ENCODE measurements around the gene RSAD2.
"Not testable (repeated sequence)": the region's sequence is repeated elsewhere in the genome, so short reads cannot be mapped to it uniquely, and the experiment has no call there.

The RSAD2 gene

DNA sequence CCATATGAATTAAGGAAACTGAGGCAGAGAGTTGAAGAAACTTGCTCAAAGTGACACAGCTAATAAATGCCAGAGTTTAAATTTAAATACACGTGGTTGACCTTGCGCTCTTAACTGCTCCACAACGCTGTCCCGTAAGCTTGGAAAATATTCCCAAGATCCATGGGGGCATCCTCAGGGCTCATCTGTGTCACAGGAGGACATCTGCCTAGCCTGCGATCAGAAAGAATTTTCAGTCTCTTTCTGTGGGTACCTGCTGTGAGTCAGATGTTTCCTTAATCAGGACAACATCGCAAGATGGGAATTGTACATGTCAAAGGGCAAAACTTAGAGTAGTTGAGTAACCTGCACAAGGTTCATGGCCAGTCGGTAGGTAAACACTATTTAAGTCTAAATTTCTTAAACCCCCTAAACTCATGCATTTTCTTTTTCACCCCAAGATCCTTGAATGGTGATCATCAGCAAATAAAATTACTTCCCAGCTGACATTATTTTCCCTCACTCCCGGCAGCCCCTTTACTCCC lies 13.3 kb upstream of the RSAD2 start:
- DNase-seq (ENCODE audit: low read depth in 1 of 2, low spot score in 1 of 2): no peak

DNA sequence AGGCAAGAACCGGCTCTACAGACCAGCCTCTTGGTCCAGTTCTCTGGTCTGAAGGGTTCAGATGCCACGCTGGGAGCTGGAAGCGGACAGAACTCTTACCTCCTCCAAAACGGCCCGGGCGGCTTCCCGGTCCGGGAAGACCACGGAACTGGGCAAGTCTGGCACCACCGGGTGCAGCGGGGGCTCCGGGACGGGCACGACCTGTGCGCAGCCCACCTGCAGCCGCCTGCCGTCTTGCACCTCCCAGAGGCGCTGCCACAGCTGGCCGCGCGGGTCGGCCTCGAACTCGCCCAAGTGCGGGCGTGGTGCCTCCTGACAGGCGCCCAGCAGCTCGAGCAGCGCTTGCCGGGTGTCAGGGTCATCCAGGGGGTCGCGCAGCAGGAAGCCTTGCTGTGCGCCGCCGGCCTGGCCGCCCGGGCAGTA lies 12.6 kb upstream of the RSAD2 start:
- no peak for DNase-seq (ENCODE audit: low read depth in 1 of 2, low spot score in 1 of 2)

DNA sequence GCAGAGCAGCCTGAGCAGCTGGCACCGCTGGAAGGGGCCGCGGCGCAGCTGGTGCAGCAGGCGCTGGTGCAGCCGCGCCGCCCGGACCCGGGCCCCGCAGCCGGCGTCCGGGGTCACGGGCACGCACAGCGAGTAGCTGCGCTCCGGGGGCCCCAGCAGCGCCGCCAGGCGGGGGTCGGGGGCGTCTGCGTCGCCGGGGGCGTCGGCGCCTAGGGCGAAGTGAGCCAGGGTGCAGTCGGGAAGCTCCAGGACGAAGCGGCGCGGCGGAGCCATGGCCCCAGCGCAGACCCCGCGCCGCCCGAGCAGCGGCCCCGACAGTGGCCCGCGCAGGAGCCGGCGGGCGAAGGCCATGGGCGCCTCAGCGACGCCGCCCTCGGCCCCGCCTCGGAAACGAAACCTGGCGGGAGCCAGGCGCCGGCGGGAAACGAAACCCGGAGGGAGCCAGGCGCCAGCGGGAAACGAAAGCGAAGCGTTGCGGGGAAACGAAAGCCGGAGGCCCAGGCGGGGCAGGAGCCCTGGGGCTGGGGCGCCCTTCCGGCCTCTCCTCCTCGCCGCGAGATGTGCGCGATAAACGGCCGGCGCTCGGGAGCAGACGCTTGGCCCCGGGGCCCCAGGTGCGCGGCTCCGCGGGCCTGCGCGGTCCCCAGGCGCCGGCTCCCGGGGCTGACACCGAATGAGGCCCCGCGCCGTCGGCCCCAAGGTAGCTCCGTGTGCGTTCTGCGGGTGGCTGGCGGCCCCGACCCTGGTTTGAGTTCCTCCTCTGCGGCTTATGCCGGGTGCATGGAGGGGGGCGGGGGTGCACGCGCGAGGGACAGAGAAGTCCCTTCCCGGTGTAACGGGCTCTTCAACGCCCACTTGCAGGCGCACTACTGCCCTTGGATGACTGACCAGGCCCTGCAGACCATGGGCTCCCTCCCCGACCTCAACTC lies 12.0 kb upstream of the RSAD2 start, which contains the start of gene CMPK2:
CMPK2 (minus strand) TSS at position 562 of the 929 bp plus-strand sequence; CDS start at position 351, 211 bp downstream.
- DNase-seq (ENCODE audit: low read depth in 1 of 2, low spot score in 1 of 2): peak; percentile 59 to 62

DNA sequence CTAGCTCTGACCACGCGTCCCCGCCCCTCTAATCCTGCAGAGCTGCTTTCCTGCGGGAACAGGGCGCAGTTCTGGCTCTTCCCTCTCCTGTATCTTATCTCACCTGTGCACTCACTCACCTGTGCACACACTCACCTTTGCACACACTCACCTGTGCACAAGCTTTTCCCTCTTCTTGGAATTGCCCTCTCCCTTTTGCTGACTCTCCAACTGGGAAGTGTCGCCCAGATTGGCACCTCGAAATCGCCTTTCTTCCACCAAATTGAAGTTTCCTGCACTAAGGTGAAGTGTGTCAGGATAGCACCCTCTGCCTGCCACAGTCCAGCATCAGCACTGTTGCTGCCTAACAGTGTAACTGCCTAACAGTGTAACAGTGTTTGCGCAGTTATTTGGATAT lies 11.3 kb upstream of the RSAD2 start:
- DNase-seq (ENCODE audit: low read depth in 1 of 2, low spot score in 1 of 2): no peak

DNA sequence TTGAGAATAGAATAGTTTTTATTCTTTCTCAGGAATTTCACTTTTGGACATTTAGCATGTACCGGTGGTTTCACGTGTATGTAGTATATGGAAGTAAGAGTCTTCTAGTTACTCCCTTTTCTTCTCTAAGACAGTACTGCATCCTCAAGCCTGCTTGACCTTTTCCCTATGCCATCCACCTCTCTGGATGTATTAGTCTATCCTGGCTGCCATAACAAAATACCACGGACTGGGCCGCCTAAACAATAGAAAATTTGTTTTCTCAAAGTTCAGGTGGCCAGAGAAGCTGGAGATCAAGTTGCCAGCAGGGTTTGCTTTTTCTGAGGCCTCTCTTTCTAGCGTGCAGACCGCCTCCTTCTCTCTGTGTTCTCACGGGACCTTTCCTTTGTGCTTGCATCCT lies 10.6 kb upstream of the RSAD2 start:
- DNase-seq (ENCODE audit: low read depth in 1 of 2, low spot score in 1 of 2): no peak

DNA sequence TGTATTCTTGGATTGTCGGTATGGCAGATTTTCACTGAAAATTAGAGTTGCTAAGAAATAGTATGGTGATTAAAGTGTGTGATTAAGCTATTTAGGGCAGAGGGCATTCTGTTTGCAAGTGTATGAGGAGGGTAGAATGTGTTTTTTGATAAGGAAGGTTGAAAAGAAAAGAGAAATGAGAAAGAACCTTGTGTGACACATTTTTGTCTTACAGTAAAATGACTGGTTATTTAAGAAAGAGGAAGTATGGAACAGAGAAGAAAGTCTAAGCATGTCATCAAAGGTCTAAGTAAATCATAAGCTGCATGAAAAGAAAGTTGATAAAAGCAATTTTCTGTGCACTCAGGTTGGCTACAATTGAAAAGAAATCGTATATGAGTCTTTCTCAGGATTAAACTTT lies 5.2 kb upstream of the RSAD2 start:
- no peak for DNase-seq (ENCODE audit: low read depth in 1 of 2, low spot score in 1 of 2)

DNA sequence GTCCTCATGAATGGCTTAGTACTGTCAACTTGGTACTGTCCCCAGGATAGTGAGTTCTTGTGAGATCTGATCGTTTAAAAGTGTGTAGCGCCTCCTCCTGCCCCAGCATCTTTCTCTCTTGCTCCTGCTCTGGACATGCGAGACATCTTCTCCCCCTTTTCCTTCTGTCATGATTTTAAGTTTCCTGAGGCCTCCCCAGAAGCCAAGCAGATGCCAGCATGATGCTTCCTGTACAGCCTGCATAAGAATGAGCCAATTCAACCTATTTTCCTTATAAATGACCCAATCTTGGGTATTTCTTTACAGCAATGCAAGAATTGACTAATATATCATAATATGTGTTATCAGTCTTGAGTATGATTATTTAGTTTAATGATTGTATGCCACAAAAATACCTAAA lies 3.5 kb upstream of the RSAD2 start:
- no peak for DNase-seq (ENCODE audit: low read depth in 1 of 2, low spot score in 1 of 2)

DNA sequence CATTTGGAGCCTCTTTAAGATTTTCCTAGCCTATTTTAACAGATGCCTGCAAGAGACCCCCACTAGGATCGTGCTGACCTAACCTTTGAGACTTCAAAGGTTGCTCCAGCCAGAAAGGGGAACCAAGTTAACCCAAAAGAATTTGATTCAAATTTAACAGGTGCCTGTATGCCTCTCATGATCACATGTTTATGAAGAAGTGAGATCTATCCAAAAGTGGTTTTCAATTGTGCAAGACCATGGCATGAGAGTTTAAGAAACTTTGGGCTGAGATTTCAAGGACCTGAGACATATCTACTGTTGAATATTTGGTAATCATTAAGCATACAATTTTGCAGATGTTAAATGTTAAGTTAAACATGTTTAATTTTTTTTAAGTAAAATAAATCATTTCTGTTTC lies 1.3 kb upstream of the RSAD2 start:
- no peak for DNase-seq (ENCODE audit: low read depth in 1 of 2, low spot score in 1 of 2)

DNA sequence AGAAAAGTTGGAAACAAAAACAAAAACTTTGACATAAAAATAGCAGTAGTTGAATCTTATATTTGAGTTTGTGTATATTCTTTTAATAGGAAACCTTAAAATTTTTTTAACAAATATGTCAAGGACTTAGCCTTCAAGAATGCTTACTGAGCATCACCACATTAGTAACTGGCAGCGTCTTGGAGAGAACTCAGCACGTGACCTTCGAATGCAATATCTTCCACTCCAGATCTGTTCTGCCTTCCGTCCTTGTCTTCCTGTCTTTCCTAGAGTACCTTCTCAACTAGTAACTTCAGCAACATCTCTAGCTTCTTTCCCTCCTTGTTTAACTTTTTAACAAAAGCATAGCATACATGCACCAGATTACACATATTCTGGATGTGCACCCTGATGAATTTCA lies 972 bp downstream of the RSAD2 start:
- DNase-seq (ENCODE audit: low read depth in 1 of 2, low spot score in 1 of 2): no peak

DNA sequence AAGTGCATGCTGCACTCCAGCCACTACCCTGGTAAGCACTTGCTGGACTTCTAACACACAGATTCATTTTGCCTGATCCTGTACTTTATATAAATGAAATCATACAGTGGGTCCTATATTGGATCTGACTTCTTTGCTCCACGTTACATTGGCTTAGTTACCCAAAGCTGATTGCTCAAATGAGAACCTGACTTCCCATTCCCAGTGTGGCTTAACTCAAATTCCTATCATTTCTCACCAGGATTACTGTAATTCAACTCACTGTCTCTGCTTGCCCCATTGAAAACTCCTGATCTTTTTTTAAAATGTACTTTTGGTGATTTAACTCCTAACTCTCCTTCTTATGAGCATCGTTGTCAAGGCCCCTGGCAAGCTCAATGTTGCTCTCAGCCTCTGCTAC lies 1.4 kb downstream of the RSAD2 start:
- no peak for DNase-seq (ENCODE audit: low read depth in 1 of 2, low spot score in 1 of 2)

DNA sequence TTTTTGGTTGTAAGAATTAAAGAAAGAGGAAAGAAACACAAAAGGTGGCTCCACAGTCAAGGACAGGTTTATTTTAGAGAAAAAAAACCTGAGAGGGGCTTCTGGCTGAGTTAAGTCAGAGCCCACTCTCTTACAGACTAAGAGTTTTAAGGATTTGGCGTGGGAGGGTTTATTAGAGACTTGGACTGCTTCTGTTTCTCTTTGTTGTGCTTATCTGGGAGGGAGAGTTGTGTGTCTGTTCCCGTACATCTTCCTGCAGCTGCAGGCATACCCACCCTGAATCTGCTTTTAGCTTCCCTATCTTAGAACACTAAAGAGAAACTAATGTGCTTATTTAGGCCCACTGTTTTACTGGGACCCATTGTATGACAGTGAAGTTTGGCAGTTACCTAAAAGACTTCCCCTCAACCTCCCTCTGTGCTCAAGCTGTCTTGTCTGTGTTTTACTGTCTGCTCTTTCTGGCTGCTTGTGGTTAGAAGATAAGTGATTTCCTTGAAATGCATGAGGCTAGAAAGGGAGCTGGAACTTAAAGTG lies 2.7 kb downstream of the RSAD2 start:
- DNase-seq (ENCODE audit: low read depth in 1 of 2, low spot score in 1 of 2): no peak

DNA sequence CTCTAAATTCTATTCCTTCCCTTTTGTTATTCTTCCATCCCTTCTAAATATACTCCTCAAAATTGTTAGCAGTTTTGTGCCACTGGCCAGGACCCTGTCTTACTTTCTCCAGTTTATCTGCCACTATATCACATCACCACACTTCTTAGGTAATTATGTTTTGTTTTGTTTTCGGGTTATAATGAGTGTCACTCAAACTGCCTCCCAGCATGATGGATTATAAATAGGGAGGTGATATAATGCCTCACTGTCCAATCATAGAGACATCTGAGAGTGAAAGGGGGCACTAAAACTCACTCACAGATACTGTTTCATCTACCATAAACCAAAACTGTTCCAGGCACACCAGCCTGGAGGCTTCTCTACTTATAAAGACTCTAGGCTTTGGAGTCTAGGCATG lies 3.5 kb downstream of the RSAD2 start:
- DNase-seq (ENCODE audit: low read depth in 1 of 2, low spot score in 1 of 2): no peak

DNA sequence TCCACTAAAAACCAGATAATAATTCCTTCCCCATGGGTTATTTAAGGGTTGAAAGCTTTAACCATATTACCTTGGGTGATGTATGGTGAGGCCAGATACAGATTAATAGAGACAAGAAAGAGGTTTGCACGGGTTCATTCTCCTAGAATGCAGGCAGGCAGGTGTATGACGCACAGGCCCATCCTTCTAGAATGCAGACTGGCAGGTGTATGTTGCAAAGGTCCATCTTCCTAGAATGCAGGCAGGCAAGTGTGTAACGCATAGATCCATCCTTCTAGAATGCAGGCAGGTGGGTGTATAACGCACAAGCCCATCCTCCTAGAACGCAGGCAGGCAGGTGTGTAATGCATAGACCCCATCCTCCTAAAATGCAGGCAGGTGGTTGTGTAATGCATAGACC lies 3.9 kb downstream of the RSAD2 start:
- no peak for DNase-seq (ENCODE audit: low read depth in 1 of 2, low spot score in 1 of 2)

DNA sequence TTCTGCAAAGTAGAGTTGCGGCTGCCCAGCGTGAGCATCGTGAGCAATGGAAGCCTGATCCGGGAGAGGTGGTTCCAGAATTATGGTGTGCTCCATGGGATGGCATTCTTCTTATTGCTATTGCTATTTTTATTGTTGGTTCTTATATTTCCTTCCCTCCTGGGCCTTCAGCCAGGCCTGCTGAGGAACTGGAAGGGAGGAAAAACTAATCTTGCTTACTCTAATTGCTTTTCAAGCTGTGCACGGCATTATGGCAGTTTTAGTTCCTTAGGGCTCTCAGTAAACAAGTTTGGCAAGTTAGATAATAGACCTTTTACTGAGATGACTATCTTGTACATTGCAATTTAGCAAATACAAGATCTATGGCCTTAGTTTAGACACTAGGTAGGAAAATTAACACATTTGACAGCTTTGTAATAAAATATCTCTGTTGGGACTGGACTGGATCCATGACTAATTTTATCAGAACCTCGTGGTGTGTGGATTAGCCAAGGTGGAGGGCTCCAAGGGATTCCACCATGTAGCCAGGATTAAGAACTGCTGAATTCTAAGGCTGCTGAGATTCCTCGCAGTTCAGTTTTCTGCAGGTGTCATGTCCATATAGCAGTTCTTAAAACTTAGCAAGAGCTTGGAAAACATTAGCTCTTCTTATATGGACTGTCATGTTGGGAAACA lies 6.0 kb downstream of the RSAD2 start:
- DNase-seq (ENCODE audit: low read depth in 1 of 2, low spot score in 1 of 2): no peak

DNA sequence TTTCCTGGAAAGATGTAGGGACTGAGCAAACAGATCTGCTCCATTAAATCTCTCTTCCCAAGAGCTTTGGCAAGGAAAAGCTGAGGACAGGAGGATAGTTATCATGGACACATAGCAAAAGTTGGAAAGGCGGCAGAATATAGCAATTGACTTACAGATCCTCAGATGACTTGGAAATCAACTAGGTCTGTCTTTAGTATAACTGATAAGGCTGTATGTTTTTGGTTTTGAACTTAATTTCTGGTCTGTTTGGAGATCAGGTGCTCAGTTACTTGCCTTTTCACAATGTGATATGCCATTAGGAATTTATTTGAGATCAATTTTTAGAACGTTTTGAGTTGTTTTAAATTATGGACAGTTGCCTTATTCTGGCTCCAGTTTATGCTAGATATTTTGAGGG lies 8.0 kb downstream of the RSAD2 start:
- DNase-seq (ENCODE audit: low read depth in 1 of 2, low spot score in 1 of 2): no peak

DNA sequence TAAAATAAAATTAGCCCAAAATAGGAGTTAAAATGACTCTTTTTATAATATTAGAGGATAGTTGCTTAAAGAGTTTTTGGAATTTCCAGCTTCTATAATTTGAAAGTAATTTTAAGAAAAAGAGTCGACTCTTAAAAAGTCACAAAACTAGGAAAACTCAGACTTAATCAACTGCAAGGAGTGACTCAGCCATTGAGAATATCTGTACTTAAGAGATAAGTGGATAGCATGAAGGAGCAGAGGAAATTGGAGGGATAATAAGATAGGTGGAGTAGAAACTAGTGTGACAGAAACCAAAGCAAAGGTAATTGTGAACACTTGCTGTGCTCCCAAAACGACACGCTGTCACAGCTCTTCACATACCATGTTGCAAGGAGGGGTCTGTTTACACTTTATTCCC lies 8.4 kb downstream of the RSAD2 start:
- no peak for DNase-seq (ENCODE audit: low read depth in 1 of 2, low spot score in 1 of 2)

DNA sequence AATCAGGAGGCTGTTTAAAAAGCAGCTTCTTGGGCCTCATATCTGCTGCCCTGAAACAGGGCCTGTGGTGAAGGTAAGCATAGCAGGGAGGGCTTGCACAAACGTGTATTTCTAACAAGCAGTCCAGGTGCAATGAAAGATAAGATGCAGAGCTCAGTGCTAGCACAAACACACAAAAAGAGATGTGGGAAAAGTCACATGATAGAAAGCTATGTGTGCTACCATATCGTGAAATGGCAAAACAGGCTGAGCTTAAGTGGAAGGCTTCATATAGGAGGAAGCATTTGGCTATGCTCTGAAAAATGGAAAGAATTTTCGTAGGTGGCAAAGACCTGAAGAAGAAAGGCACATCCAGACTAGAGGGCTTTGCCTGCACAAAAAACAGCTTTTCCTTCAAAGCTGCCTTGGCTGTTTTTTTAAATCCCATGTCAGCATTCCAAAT lies 10.2 kb downstream of the RSAD2 start:
- DNase-seq (ENCODE audit: low read depth in 1 of 2, low spot score in 1 of 2): no peak

DNA sequence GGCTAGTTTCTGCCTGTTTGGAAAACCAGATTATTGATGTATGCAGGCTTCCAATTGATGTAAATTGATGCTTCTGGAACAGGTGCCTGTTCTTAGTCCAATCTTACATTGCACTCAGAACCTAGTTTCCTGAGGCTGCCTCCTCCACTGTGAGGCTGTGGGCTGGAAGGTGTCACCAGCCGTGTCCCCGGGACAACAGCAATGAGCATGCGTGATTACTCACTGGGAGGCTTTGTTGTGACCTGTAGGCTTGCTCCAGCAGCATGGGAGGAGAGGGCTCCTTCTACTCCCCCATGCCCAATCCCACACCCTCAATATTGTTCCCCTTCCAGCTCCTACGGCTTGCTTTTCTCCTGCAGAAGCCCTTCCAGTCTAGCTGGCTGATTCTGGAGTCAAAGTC lies 11.1 kb downstream of the RSAD2 start:
- DNase-seq (ENCODE audit: low read depth in 1 of 2, low spot score in 1 of 2): no peak

DNA sequence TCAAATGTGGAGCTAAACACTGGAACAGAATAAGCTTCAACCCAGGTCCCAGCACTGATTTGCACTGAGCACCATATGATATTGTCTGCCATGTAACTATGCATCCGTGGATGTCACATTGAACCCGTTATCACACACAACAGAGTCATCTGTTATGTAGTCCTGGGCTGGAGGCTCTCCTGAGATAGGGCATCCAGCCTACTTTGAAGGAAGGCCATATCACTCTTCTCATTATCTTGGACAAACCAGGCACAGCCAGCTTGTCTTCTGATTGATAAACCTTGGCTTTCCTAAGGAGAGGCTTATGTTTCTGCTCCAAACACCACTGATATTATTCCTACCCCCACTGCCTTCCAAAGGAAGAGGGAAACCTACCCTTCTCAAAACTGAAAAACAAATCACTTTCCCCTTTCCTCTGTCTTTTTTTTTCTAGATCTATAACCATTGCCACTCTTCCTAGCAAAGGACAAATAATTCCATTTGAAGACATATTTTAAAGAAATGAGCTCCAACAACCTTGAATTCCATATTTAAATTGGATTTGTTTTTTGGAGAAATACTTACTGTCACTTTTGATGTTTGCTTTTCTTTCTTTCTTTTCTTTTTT lies 16.4 kb downstream of the RSAD2 start:
- DNase-seq (ENCODE audit: low read depth in 1 of 2, low spot score in 1 of 2): no peak

DNA sequence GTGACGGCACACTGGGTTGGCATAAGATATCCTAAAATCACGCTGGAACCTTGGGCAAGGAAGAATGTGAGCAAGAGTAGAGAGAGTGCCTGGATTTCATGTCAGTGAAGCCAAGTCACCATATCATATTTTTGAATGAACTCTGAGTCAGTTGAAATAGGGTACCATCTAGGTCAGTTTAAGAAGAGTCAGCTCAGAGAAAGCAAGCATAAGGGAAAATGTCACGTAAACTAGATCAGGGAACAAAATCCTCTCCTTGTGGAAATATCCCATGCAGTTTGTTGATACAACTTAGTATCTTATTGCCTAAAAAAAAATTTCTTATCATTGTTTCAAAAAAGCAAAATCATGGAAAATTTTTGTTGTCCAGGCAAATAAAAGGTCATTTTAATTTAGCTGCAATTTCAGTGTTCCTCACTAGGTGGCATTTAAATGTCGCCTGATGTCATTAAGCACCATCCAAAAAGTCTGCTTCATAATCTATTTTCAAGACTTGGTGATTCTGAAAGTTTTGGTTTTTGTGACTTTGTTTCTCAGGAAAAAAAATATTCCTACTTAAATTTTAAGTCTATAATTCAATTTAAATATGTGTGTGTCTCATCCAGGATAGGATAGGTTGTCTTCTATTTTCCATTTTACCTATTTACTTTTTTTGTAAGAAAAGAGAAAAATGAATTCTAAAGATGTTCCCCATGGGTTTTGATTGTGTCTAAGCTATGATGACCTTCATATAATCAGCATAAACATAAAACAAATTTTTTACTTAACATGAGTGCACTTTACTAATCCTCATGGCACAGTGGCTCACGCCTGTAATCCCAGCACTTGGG lies 19.6 kb downstream of the RSAD2 start:
- DNase-seq (ENCODE audit: low read depth in 1 of 2, low spot score in 1 of 2): no peak

DNA sequence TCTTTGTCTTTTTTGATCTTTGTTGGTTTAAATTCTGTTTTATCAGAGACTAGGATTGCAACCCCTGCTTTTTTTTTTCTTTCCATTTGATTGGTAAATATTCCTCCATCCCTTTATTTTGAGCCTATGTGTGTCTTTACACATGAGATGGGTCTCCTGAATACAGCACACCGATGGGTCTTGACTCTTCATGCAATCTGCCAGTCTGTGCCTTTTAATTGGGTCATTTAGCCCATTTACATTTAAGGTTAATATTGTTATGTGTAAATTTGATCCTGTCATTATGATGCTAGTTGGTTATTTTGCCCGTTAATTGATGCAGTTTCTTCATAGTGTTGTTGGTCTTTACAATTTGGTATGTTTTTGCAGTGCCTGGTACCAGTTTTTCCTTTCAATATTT lies 25.0 kb downstream of the RSAD2 start:
- DNase-seq (ENCODE audit: low read depth in 1 of 2, low spot score in 1 of 2): not testable (repeated sequence)

All from activated CD4-positive, alpha-beta T cell treated with anti-CD3 and anti-CD28 coated beads, Interleukin-2, amount 50 U/mL, for 24 hours (primary cell).